GM19468 (cell line): Measurements from ENCODE around the gene CLDN19.
"Not testable (repeated sequence)": the region's sequence is repeated elsewhere in the genome, so short reads cannot be mapped to it uniquely, and the experiment has no call there.

Source experiments
- ATAC-seq: cut with Tn5 transposase; IDR thresholded peaks from one replicate; pipeline ENCODE4 v1.9.1; 2021; ENCODE audit warnings: mild to moderate bottlenecking, moderate library complexity, moderate number of reproducible peaks; ENCODE audit not compliant: unreplicated experiment; ENCODE audit errors: extremely low read depth

Gene CLDN19

GRCh38 chr1:42762269-42762668, 22.2 kb upstream of the CLDN19 start:
- ATAC-seq: no peak

GRCh38 chr1:42761567-42761966, 21.5 kb upstream of the CLDN19 start:
- no peak for ATAC-seq

GRCh38 chr1:42759114-42759513, 19.1 kb upstream of the CLDN19 start:
- ATAC-seq: no peak

- no peak for ATAC-seq
Observed at GRCh38 chr1:42758641-42759040, 18.6 kb upstream of the CLDN19 start.

GRCh38 chr1:42757892-42758275, 17.8 kb upstream of the CLDN19 start:
- no peak for ATAC-seq

GRCh38 chr1:42756956-42757891, 17.2 kb upstream of the CLDN19 start:
- no peak for ATAC-seq

- no peak for ATAC-seq
Observed at GRCh38 chr1:42753070-42753469, 13.0 kb upstream of the CLDN19 start.

GRCh38 chr1:42752284-42752683, 12.2 kb upstream of the CLDN19 start:
- no peak for ATAC-seq

- not testable (repeated sequence) for ATAC-seq
Observed at GRCh38 chr1:42751511-42752070, 11.6 kb upstream of the CLDN19 start.

GRCh38 chr1:42750041-42750440, 10.0 kb upstream of the CLDN19 start:
- no peak for ATAC-seq

GRCh38 chr1:42748461-42749410, 8.7 kb upstream of the CLDN19 start:
- ATAC-seq: no peak

GRCh38 chr1:42748021-42748420, 8.0 kb upstream of the CLDN19 start:
- no peak for ATAC-seq

- ATAC-seq: no peak
Observed at GRCh38 chr1:42747125-42747524, 7.1 kb upstream of the CLDN19 start.

- ATAC-seq: no peak
Observed at GRCh38 chr1:42746436-42747105, 6.5 kb upstream of the CLDN19 start.

- no peak for ATAC-seq
Observed at GRCh38 chr1:42745851-42746250, 5.8 kb upstream of the CLDN19 start.

- no peak for ATAC-seq
Observed at GRCh38 chr1:42744148-42744413, 4.0 kb upstream of the CLDN19 start.

- no peak for ATAC-seq
Observed at GRCh38 chr1:42743317-42744147, 3.5 kb upstream of the CLDN19 start.

GRCh38 chr1:42742617-42743316, 2.7 kb upstream of the CLDN19 start:
- ATAC-seq: no peak

- ATAC-seq: no peak
Observed at GRCh38 chr1:42742141-42742540, 2.1 kb upstream of the CLDN19 start.
